Fibroblast of skin of left biceps (primary cell): ENCODE measurements around the gene LZIC.

Experiments used
- DNase-seq, 2 experiments: peaks; one replicate each; pipeline ENCODE4 v3.0.0-alpha.2; 2013; ENCODE audit warnings: low read depth in 2 of 2

LZIC gene

DNA sequence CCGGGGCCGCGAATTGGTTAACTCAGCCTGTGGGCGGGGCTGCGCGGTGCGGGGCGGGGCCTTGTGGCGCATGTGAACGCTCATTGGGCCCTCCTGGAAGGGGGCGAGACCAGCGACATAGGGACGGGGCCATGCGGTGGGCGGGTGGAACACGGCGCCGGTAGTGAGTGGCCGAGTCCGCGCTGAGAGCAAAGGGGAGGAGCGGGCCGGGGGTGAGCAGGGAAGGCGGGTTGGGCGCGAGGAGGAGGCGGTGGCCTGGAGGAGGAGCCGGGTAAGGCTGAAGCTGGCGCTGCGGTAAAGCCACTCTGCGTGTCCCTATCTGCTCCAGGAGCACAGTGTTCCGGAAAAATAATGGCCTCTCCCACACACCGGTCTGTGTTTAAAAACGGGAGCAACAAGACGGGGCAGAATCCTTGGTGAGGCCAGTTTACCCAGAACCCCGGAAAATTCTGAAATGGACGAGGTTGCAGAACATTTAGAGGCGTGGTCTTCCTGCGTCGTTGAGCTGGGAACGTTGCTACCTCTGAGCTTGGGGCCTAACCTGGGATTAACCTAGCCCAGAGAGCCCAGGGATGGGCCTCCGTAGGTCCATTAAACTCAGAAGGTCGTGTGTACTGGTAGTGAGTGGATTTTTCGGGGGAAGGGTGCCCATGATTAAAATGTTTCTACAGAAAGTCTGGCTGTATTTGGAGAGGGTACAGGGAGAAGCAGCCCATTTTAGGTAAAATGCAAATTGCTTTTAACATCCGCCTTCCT lies 32.6 kb downstream of the LZIC start:
- peak; percentile 96 to 97 for DNase-seq

DNA sequence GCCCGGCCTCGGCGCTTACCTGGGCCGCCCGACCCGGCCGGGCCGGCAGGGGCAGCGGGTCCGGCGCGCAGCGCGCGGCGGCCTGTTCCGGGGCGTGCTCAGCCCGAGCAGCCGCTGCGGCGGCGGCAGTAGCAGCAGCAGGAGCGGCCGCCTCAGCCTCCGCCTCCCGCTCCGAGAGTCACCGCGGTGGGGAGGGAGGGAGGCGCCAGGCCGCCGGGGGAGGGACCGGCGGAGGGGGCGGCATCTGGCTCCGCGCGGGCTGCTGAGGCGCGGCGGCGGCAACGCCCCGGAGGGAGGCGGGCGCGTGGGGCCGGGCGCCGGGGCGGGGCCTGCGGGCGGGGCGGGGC lies 33.1 kb downstream of the LZIC start, which contains the start of gene CTNNBIP1:
Gene CTNNBIP1 (minus strand): TSS at position 194 of the 347 bp plus-strand sequence. CDS start 38,205 bp downstream, outside the sequence.
- no peak for DNase-seq

GRCh38 chr1:9909234-9910046 lies 33.8 kb downstream of the LZIC start:
- no peak for DNase-seq

GRCh38 chr1:9908871-9909233 lies 34.3 kb downstream of the LZIC start:
- DNase-seq: no peak

GRCh38 chr1:9907441-9907840 lies 35.8 kb downstream of the LZIC start:
- DNase-seq: no peak

- DNase-seq: no peak
Measured at GRCh38 chr1:9906466-9906865, 36.7 kb downstream of the LZIC start.

DNA sequence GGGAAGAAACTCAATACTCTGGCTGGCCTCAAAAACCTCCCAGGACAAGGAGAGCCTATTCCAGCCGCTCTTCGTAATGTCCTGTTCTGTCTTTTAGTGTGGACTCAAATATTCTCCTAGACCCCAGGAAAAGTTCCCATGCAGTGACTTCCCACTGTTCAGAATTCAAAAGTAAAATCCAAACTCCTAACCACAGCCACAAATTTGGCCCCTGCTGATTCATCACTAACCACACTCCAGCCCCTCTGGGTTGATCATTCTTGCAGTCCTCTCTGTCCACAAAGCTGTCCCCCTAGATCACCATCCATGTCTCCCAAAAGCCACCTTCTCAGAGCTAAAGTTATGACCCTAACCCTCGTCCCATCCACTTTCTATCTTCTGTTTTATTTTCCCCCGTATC lies 38.2 kb downstream of the LZIC start:
- DNase-seq: no peak

- DNase-seq: no peak
Measured at GRCh38 chr1:9904596-9904995, 38.6 kb downstream of the LZIC start.

DNA sequence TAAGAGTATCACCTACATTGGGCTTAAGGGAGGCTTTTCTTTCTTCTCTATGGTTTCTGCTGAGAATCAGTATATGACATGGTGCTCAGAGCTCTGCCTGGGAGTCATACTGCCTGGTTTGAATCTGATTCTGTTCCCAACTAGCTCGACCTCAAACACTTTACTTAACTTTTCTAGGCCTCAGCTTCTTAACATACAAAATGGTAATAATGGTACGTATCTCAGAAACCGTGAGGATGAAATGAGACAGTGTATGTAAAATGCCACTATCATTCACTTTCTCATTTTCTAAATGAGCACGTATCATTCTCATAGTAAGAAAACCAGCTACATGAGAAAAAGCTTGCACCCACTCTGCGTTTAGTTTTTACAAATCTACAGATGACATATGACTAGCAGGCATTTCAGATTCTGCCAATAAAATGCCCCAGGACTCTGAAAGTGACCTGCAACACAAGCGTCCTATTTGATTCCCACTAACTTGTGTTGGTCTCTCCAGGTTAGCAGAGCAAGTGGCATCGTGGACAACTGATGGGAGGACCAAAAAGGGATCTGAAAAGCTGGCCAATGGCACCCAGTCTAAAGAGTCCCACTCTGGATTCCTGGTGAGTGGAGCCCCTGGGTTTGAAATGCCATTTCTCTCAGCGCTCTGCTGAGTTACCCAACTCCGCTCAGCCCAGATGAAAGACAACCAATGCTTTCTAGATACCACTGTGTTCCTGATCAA lies 39.2 kb downstream of the LZIC start:
- DNase-seq: no peak

- DNase-seq: no peak
Measured at GRCh38 chr1:9902060-9902452, 41.1 kb downstream of the LZIC start.

GRCh38 chr1:9901148-9902059 lies 41.8 kb downstream of the LZIC start:
- no peak for DNase-seq

DNA sequence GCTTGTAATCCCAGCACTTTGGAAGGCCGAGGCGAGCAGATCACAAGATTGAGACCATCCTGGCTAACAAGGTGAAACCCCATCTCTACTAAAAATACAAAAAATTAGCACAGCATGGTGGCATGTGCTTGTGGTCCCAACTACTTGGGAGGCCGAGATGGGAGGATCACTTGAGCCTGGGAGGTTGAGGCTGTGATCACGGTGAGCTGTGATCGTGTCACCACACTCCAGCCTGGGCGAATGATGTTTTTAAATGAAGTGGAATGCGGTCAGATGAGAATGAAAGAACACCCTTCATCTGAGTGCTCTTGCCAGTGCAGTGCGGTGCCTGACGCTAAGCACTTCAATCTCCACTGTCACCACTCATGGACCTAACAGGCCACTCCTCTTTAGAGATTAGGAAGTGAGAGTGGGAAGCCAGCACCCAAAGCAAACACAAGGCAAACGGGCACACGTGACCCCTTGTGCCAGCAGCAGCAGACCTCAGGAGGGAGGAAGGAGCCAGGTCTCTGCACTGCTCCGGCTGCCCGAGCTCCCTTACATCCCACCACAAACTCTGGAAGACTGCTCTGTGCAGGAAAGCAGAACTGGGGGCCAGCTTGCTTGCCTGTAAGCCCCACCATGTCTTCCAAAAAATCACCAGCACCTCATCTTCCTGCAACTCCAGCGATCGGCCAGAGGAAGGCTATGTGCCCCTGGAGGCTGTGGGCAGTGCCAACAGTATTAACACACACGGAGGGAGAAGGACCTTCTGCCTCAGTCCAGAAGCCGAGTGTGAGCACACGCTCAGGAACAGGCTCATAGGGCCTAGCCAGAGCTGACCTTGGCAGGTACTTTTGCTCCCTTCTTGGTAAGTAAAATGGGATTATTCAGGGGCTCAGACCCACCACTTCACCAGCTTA lies 42.8 kb downstream of the LZIC start:
- DNase-seq: no peak

DNA sequence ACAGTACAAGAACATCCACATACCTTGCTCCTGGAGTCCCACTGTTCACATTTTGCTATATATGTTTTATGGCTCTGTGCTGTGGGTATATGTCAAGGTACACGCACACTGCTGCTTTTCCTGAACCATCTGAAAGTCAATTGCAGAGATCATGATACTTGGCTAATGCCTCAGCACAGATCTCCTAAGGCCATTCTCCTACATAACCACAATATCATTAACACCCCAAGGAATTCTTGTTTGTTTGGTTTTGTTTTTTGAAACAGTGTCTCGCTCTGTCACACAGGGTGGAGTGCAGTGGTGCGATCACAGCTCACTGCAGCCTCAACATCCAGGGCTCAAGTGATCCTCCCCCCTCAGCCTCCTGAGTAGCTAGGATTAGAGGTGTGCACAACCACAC lies 49.1 kb downstream of the LZIC start:
- DNase-seq: no peak

DNA sequence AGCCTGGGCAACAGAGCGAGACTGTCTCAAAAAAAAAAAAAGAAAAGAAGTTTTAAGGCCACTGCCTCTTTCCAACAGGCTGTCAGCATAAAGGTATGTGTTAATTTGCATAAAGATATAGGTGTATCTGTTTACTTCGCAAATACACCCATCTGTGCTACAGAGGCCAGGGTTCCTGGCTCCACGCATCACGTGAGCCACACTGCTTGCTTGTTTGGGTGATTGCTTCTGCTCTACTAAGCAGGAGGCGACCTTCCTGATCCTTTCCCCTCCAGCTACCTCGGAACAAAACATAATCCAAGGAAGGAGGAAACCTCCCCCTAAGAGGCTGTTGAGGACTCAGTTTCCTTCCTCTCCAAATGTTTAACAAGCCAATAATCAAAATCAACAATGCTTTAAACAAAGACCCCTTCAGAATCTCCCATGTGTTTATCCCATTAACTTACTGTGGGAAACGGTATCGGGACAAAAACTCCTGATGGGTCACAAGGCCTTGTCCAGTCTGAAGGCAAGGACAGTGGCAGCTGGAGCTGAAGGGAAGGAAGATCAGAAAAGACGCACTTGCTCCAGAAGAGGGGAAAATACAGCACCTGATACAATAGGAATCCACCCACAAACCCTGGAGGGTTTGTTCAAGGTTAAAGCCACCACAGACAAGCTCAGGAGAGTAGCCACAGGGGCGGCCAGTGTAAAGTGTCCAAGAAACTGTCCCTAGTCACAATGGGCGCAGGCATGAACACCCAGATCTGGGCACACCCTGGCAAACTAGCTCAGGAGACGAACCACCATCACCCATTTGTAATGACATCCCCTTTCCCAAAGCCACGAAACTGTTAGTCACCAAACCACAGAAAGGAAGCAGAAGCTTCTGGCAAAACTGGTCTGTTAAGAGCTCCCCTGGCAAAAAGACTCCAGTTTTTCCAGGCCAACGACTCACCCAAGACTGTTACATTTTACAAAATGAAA lies 50.3 kb downstream of the LZIC start:
- DNase-seq: no peak

DNA sequence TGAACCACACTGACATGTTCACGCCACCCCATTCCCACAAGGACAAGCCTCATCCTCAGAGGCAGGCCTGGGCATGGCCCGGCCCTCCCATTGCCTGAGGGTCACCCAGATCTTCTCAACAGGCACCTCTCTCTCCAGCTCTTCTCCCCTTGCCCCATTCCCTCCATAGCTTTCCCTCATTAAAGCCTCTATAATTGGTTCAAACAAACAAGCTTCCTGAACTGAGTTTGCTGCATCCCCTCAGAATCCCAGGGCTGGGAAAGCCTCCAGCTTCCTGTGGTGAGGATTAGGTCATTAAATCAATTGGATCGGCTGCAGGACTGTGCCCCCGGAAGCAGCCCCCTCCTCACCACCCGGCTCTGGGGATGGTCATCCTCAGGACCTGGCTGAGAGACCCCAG lies 52.0 kb downstream of the LZIC start:
- no peak for DNase-seq

- DNase-seq: peak; percentile 75 to 80
Measured at GRCh38 chr1:9890224-9890731, 52.9 kb downstream of the LZIC start.

DNA sequence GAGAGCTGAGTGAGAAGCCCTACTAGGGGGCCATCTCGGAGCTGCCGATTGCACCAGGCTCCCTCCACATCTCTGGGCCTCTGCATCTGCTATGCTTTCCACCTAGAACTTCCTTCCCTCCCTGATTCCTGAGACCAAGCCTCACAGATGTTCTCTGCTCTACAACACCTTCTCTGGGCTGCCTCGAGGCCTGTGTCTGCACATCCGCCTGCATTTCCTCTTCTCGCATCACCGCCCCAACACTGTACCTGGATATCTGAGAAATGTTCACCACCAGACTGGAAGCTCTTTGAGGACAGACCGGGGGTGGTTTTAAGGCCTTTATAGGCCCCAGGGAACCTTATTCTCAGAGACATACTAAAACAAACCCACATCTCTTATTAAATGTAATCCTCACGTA lies 53.8 kb downstream of the LZIC start:
- DNase-seq: no peak

DNA sequence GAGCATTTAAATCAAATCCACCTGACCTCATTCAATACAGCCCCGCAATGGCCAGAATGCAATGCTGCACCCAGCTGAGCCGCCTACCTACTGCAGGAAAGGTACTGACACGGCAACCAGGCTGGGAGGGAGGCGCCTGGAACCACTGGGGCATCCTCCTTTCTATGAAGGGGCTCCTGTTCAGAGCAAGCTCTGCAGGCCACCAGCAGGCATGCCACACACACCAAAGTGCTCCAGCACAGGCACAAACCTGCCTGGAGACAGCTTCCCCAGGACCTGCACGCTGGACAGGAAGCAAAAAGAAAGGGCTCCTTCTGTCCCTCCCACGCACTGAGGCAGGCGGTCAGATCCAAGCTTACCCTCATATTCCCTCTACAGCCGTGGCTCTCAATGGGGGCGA lies 54.3 kb downstream of the LZIC start:
- DNase-seq: no peak

DNA sequence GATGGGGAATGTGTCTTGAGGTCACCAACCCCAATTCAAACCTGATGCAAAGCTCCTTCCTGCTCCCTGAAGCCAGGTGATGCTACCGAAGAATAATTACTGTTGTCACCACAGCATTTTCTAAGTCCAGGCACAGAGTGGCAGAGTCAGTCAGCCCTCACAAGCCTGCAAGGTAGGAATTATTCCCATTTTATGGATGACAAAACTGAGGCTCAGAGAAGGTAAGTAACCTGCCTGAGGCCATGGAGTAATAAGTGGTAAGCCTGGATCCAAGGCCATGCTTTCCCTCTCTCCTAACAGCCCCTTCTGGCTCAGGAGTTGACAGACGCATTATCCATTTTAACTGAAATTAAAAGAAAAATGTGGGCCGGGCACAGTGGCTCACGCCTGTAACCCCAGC lies 56.1 kb downstream of the LZIC start:
- DNase-seq: no peak
